HG02642 (cell line): Measurements from ENCODE around the gene ADNP.

Source experiments
- ATAC-seq: cut with Tn5 transposase; IDR thresholded peaks from one replicate; pipeline ENCODE4 v1.9.1; 2021; ENCODE audit warnings: mild to moderate bottlenecking; ENCODE audit not compliant: unreplicated experiment, poor library complexity

Gene ADNP

GRCh38 chr20:50874758-50875665 lies 56.2 kb downstream of the ADNP start:
- ATAC-seq: no peak

GRCh38 chr20:50874111-50874757 lies 57.0 kb downstream of the ADNP start:
- ATAC-seq: no peak

- ATAC-seq: no peak
Measured at GRCh38 chr20:50873585-50873984, 57.7 kb downstream of the ADNP start.

- ATAC-seq: no peak
Measured at GRCh38 chr20:50872560-50873425, 58.4 kb downstream of the ADNP start.

- no peak for ATAC-seq
Measured at GRCh38 chr20:50870561-50871161, 60.6 kb downstream of the ADNP start.

- no peak for ATAC-seq
Measured at GRCh38 chr20:50868509-50869495, 62.4 kb downstream of the ADNP start.

GRCh38 chr20:50867805-50868204 lies 63.4 kb downstream of the ADNP start:
- ATAC-seq: no peak

GRCh38 chr20:50866831-50867230 lies 64.4 kb downstream of the ADNP start:
- ATAC-seq: no peak

GRCh38 chr20:50866036-50866685 lies 65.1 kb downstream of the ADNP start:
- no peak for ATAC-seq

GRCh38 chr20:50865591-50865990 lies 65.6 kb downstream of the ADNP start:
- no peak for ATAC-seq

GRCh38 chr20:50865114-50865513 lies 66.1 kb downstream of the ADNP start:
- ATAC-seq: no peak

- no peak for ATAC-seq
Measured at GRCh38 chr20:50862546-50862945, 68.7 kb downstream of the ADNP start.

GRCh38 chr20:50861012-50861411 lies 70.2 kb downstream of the ADNP start:
- no peak for ATAC-seq

- ATAC-seq: no peak
Measured at GRCh38 chr20:50859161-50859560, 72.1 kb downstream of the ADNP start.

GRCh38 chr20:50858525-50858924 lies 72.7 kb downstream of the ADNP start:
- ATAC-seq: no peak

- no peak for ATAC-seq
Measured at GRCh38 chr20:50857348-50857747, 73.9 kb downstream of the ADNP start.

- ATAC-seq: no peak
Measured at GRCh38 chr20:50856475-50857041, 74.7 kb downstream of the ADNP start.
